WTC11 (cell line): ENCODE results near the gene TMEM72. TPM values are rescaled to one million over a fixed set of nuclear protein-coding genes. Genes with fewer than 3 reads are reported as not detected.

Experiments used
- ATAC-seq: fragments of 200-7000 bp; cut with Tn5 transposase; 2 replicates; pipeline ENCODE4 v1.10.0; 2021; ENCODE audit warnings: mild to moderate bottlenecking, moderate library complexity
- CTCF ChIA-PET: fragments of 300-600 bp; sonication (Branson Sonifier 250); formaldehyde crosslinking; loops from one replicate; lab custom pipeline; 2021; ENCODE audit warnings: antibody characterized with exemption; lab: Charles Lee
- POLR2A ChIA-PET: fragments of 350-600 bp; sonication (Branson Sonifier 250); formaldehyde crosslinking; loops from one replicate; lab custom pipeline; 2021; ENCODE audit warnings: antibody characterized with exemption; lab: Charles Lee
- DNase-seq: peaks from one replicate; pipeline ENCODE4 v3.0.0; 2021; ENCODE audit warnings: low spot score
- H3K27ac Mint-ChIP-seq: 2 replicates; pipeline ENCODE4 v1.8.0; 2021; ENCODE audit warnings: mixed read lengths
- H3K27me3 Mint-ChIP-seq: 2 replicates; pipeline ENCODE4 v1.8.0; 2021; ENCODE audit warnings: low read depth, mild to moderate bottlenecking, moderate library complexity, mixed read lengths
- H3K36me3 Mint-ChIP-seq: 2 replicates; pipeline ENCODE4 v1.8.0; 2021; ENCODE audit warnings: mixed read lengths
- H3K4me1 Mint-ChIP-seq: 2 replicates; pipeline ENCODE4 v1.8.0; 2022; ENCODE audit warnings: mixed read lengths
- H3K4me3 Mint-ChIP-seq: 2 replicates; pipeline ENCODE4 v1.8.0; 2021; ENCODE audit warnings: mild to moderate bottlenecking, moderate library complexity, mixed read lengths
- H3K9me3 Mint-ChIP-seq: 2 replicates; pipeline ENCODE4 v1.8.0; 2021; ENCODE audit warnings: mixed read lengths
- CREM ChIP-seq: sonication (generic); formaldehyde crosslinking; IDR thresholded peaks from 2 replicates; pipeline ENCODE4 v1.8.1; 2022; ENCODE audit warnings: mild to moderate bottlenecking, missing genetic modification reagents, moderate library complexity
- ELF4 ChIP-seq: sonication (generic); formaldehyde crosslinking; IDR thresholded peaks from 2 replicates; pipeline ENCODE4 v1.8.1; 2022; ENCODE audit warnings: low read depth, mild to moderate bottlenecking, moderate library complexity, missing genetic modification reagents
- GABPB1 ChIP-seq: sonication (generic); formaldehyde crosslinking; IDR thresholded peaks from 2 replicates; pipeline ENCODE4 v1.8.1; 2023; ENCODE audit warnings: mild to moderate bottlenecking, missing genetic modification reagents
- JAZF1 ChIP-seq: fragments of 250-450 bp; sonication (Bioruptor Pico); IDR thresholded peaks from 2 replicates; pipeline ENCODE4 v1.9.0; 2021; ENCODE audit warnings: moderate library complexity, mild to moderate bottlenecking, inconsistent platforms
- MXD4 ChIP-seq: fragments of 250-450 bp; sonication (Bioruptor Pico); IDR thresholded peaks from 2 replicates; pipeline ENCODE4 v1.8.0; 2021; ENCODE audit warnings: mild to moderate bottlenecking, moderate library complexity, borderline replicate concordance
- NFE2L1 ChIP-seq: sonication (generic); formaldehyde crosslinking; IDR thresholded peaks from 2 replicates; pipeline ENCODE4 v1.8.1; 2023; ENCODE audit warnings: missing genetic modification reagents
- OVOL2 ChIP-seq: fragments of 250-450 bp; sonication (Bioruptor Pico); IDR thresholded peaks from 2 replicates; pipeline ENCODE4 v1.9.0; 2021; ENCODE audit warnings: mild to moderate bottlenecking, borderline replicate concordance
- PRRX2 ChIP-seq: fragments of 250-450 bp; sonication (Bioruptor Pico); IDR thresholded peaks from 2 replicates; pipeline ENCODE4 v1.8.0; 2021; ENCODE audit warnings: mild to moderate bottlenecking
- SOX15 ChIP-seq: fragments of 250-450 bp; sonication (Bioruptor Pico); IDR thresholded peaks from 2 replicates; pipeline ENCODE4 v1.9.0; 2021; ENCODE audit warnings: mild to moderate bottlenecking
- ZNF263 ChIP-seq: sonication (generic); formaldehyde crosslinking; IDR thresholded peaks from 2 replicates; pipeline ENCODE4 v1.8.1; 2022; ENCODE audit warnings: low read depth, mild to moderate bottlenecking, moderate library complexity, missing genetic modification reagents
- ZNF416 ChIP-seq: fragments of 250-450 bp; sonication (Bioruptor Pico); IDR thresholded peaks from 2 replicates; pipeline ENCODE4 v1.9.0; 2021; ENCODE audit warnings: mild to moderate bottlenecking, inconsistent platforms
- total RNA-seq: library from RNA; stranded (reverse); gene quantifications from 3 replicates; pipeline ENCODE4 v1.2.3, GENCODE V29; 2021
- TF ChIP-seq, protein P1 (sequence below): sonication (generic); formaldehyde crosslinking; IDR thresholded peaks from 2 replicates; pipeline ENCODE4 v1.8.1; 2023; ENCODE audit warnings: mild to moderate bottlenecking, missing genetic modification reagents, moderate library complexity
- TF ChIP-seq, protein P2 (sequence below): sonication (generic); formaldehyde crosslinking; conservative IDR thresholded peaks from 2 replicates; pipeline ENCODE4 v1.8.1; 2023; ENCODE audit warnings: mild to moderate bottlenecking, low read depth, missing genetic modification reagents, moderate library complexity
- TF ChIP-seq, protein P3 (sequence below): sonication (generic); formaldehyde crosslinking; IDR thresholded peaks from 2 replicates; pipeline ENCODE4 v1.8.0; 2022; ENCODE audit warnings: mild to moderate bottlenecking, missing genetic modification reagents
- TF ChIP-seq, protein P4 (sequence below): sonication (generic); formaldehyde crosslinking; IDR thresholded peaks from 2 replicates; pipeline ENCODE4 v1.8.1; 2023; ENCODE audit warnings: mild to moderate bottlenecking, moderate library complexity, missing genetic modification reagents
- TF ChIP-seq, protein P5 (sequence below): sonication (generic); formaldehyde crosslinking; IDR thresholded peaks from 2 replicates; pipeline ENCODE4 v1.8.1; 2022; ENCODE audit warnings: mild to moderate bottlenecking, moderate library complexity, missing genetic modification reagents
- TF ChIP-seq, protein P6 (sequence below): fragments of 200-600 bp; IDR thresholded peaks from 2 replicates; pipeline ENCODE4 v1.8.0; 2022; ENCODE audit warnings: antibody characterized with exemption

Gene TMEM72
- total RNA-seq, 1 experiment from 2014 or later = not detected

- Mint-ChIP-seq H3K36me3 (no peaks in the 10 kb centered on the region), H3K9me3 (no peaks in the 10 kb centered on the region; the same call in 1 of the 2 replicates), H3K4me1 (peaks cover 4% of the 10 kb centered on the region), H3K27ac (no peak overlapping the region), H3K4me3 (no peak overlapping the region), H3K27me3 (peaks cover 10% of the 10 kb centered on the region)
- POLR2A ChIA-PET = no interaction called here
- no peak for TF ChIP-seq PRRX2
- no peak for TF ChIP-seq ZNF416 (CRISPR knock-in tag)
- no peak for TF ChIP-seq ZNF263 (CRISPR knock-in tag)
- TF ChIP-seq JAZF1 (CRISPR knock-in tag) = no peak
- TF ChIP-seq, protein P1, sequence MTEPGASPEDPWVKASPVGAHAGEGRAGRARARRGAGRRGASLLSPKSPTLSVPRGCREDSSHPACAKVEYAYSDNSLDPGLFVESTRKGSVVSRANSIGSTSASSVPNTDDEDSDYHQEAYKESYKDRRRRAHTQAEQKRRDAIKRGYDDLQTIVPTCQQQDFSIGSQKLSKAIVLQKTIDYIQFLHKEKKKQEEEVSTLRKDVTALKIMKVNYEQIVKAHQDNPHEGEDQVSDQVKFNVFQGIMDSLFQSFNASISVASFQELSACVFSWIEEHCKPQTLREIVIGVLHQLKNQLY (CRISPR knock-in tag) = no peak
- TF ChIP-seq, protein P2, sequence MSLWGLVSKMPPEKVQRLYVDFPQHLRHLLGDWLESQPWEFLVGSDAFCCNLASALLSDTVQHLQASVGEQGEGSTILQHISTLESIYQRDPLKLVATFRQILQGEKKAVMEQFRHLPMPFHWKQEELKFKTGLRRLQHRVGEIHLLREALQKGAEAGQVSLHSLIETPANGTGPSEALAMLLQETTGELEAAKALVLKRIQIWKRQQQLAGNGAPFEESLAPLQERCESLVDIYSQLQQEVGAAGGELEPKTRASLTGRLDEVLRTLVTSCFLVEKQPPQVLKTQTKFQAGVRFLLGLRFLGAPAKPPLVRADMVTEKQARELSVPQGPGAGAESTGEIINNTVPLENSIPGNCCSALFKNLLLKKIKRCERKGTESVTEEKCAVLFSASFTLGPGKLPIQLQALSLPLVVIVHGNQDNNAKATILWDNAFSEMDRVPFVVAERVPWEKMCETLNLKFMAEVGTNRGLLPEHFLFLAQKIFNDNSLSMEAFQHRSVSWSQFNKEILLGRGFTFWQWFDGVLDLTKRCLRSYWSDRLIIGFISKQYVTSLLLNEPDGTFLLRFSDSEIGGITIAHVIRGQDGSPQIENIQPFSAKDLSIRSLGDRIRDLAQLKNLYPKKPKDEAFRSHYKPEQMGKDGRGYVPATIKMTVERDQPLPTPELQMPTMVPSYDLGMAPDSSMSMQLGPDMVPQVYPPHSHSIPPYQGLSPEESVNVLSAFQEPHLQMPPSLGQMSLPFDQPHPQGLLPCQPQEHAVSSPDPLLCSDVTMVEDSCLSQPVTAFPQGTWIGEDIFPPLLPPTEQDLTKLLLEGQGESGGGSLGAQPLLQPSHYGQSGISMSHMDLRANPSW (CRISPR knock-in tag) = no peak
- TF ChIP-seq, protein P3, sequence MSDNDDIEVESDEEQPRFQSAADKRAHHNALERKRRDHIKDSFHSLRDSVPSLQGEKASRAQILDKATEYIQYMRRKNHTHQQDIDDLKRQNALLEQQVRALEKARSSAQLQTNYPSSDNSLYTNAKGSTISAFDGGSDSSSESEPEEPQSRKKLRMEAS (CRISPR knock-in tag) = no peak
- no peak for TF ChIP-seq MXD4
- no peak for TF ChIP-seq NFE2L1 (CRISPR knock-in tag)
- no peak for TF ChIP-seq GABPB1 (CRISPR knock-in tag)
- TF ChIP-seq, protein P4, sequence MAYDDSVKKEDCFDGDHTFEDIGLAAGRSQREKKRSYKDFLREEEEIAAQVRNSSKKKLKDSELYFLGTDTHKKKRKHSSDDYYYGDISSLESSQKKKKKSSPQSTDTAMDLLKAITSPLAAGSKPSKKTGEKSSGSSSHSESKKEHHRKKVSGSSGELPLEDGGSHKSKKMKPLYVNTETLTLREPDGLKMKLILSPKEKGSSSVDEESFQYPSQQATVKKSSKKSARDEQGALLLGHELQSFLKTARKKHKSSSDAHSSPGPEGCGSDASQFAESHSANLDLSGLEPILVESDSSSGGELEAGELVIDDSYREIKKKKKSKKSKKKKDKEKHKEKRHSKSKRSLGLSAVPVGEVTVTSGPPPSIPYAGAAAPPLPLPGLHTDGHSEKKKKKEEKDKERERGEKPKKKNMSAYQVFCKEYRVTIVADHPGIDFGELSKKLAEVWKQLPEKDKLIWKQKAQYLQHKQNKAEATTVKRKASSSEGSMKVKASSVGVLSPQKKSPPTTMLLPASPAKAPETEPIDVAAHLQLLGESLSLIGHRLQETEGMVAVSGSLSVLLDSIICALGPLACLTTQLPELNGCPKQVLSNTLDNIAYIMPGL (CRISPR knock-in tag) = no peak
- TF ChIP-seq, protein P5, sequence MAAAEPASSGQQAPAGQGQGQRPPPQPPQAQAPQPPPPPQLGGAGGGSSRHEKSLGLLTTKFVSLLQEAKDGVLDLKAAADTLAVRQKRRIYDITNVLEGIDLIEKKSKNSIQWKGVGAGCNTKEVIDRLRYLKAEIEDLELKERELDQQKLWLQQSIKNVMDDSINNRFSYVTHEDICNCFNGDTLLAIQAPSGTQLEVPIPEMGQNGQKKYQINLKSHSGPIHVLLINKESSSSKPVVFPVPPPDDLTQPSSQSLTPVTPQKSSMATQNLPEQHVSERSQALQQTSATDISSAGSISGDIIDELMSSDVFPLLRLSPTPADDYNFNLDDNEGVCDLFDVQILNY = no peak
- CTCF ChIA-PET = interaction anchor here (0.9 to 1.1 kb wide), 2 partner anchors 62 to 66 kb away, joined by 3 read pairs; no protein-coding TSS in a partner anchor
- ATAC-seq (no peak), DNase-seq (no peak)
These were observed 17.3 kb downstream of the TMEM72 start for GRCh38 chr10:44928462-44928861.

GRCh38 chr10:44929356-44930255 lies 18.5 kb downstream of the TMEM72 start:
- no peaks in the 10 kb centered on the region for H3K36me3 Mint-ChIP-seq
- peaks cover 14% of the 10 kb centered on the region for H3K27me3 Mint-ChIP-seq
- ChIA-PET CTCF (interaction anchor here (0.9 to 1.1 kb wide), 2 partner anchors 61 to 65 kb away, joined by 3 read pairs; no protein-coding TSS in a partner anchor), POLR2A (no interaction called here)
- DNase-seq (no peak), ATAC-seq (no peak)
- H3K27ac Mint-ChIP-seq = no peak overlapping the region
- H3K4me3 Mint-ChIP-seq = no peak overlapping the region
- no peaks in the 10 kb centered on the region; the same call in 1 of the 2 replicates for H3K9me3 Mint-ChIP-seq
- TF ChIP-seq SOX15 (CRISPR knock-in tag) (no peak), ELF4 (CRISPR knock-in tag) (no peak), OVOL2 (no peak), ZNF263 (CRISPR knock-in tag) (no peak), CREM (CRISPR knock-in tag) (no peak)
- TF ChIP-seq, protein P6, sequence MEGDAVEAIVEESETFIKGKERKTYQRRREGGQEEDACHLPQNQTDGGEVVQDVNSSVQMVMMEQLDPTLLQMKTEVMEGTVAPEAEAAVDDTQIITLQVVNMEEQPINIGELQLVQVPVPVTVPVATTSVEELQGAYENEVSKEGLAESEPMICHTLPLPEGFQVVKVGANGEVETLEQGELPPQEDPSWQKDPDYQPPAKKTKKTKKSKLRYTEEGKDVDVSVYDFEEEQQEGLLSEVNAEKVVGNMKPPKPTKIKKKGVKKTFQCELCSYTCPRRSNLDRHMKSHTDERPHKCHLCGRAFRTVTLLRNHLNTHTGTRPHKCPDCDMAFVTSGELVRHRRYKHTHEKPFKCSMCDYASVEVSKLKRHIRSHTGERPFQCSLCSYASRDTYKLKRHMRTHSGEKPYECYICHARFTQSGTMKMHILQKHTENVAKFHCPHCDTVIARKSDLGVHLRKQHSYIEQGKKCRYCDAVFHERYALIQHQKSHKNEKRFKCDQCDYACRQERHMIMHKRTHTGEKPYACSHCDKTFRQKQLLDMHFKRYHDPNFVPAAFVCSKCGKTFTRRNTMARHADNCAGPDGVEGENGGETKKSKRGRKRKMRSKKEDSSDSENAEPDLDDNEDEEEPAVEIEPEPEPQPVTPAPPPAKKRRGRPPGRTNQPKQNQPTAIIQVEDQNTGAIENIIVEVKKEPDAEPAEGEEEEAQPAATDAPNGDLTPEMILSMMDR = no peak
- H3K4me1 Mint-ChIP-seq = peaks cover 4% of the 10 kb centered on the region
